ENCODE results near the gene TCEAL8. TPM values are rescaled to one million over a fixed set of nuclear protein-coding genes. Genes with fewer than 3 reads are reported as not detected.

The TCEAL8 gene
- total and polyA plus RNA-seq, 2 of the 8 experiments (the other 6 are each of a cell fraction or from before 2014, with no cell fraction given): 47.2 to 82.2 TPM

- TF ChIP-seq, protein P1, sequence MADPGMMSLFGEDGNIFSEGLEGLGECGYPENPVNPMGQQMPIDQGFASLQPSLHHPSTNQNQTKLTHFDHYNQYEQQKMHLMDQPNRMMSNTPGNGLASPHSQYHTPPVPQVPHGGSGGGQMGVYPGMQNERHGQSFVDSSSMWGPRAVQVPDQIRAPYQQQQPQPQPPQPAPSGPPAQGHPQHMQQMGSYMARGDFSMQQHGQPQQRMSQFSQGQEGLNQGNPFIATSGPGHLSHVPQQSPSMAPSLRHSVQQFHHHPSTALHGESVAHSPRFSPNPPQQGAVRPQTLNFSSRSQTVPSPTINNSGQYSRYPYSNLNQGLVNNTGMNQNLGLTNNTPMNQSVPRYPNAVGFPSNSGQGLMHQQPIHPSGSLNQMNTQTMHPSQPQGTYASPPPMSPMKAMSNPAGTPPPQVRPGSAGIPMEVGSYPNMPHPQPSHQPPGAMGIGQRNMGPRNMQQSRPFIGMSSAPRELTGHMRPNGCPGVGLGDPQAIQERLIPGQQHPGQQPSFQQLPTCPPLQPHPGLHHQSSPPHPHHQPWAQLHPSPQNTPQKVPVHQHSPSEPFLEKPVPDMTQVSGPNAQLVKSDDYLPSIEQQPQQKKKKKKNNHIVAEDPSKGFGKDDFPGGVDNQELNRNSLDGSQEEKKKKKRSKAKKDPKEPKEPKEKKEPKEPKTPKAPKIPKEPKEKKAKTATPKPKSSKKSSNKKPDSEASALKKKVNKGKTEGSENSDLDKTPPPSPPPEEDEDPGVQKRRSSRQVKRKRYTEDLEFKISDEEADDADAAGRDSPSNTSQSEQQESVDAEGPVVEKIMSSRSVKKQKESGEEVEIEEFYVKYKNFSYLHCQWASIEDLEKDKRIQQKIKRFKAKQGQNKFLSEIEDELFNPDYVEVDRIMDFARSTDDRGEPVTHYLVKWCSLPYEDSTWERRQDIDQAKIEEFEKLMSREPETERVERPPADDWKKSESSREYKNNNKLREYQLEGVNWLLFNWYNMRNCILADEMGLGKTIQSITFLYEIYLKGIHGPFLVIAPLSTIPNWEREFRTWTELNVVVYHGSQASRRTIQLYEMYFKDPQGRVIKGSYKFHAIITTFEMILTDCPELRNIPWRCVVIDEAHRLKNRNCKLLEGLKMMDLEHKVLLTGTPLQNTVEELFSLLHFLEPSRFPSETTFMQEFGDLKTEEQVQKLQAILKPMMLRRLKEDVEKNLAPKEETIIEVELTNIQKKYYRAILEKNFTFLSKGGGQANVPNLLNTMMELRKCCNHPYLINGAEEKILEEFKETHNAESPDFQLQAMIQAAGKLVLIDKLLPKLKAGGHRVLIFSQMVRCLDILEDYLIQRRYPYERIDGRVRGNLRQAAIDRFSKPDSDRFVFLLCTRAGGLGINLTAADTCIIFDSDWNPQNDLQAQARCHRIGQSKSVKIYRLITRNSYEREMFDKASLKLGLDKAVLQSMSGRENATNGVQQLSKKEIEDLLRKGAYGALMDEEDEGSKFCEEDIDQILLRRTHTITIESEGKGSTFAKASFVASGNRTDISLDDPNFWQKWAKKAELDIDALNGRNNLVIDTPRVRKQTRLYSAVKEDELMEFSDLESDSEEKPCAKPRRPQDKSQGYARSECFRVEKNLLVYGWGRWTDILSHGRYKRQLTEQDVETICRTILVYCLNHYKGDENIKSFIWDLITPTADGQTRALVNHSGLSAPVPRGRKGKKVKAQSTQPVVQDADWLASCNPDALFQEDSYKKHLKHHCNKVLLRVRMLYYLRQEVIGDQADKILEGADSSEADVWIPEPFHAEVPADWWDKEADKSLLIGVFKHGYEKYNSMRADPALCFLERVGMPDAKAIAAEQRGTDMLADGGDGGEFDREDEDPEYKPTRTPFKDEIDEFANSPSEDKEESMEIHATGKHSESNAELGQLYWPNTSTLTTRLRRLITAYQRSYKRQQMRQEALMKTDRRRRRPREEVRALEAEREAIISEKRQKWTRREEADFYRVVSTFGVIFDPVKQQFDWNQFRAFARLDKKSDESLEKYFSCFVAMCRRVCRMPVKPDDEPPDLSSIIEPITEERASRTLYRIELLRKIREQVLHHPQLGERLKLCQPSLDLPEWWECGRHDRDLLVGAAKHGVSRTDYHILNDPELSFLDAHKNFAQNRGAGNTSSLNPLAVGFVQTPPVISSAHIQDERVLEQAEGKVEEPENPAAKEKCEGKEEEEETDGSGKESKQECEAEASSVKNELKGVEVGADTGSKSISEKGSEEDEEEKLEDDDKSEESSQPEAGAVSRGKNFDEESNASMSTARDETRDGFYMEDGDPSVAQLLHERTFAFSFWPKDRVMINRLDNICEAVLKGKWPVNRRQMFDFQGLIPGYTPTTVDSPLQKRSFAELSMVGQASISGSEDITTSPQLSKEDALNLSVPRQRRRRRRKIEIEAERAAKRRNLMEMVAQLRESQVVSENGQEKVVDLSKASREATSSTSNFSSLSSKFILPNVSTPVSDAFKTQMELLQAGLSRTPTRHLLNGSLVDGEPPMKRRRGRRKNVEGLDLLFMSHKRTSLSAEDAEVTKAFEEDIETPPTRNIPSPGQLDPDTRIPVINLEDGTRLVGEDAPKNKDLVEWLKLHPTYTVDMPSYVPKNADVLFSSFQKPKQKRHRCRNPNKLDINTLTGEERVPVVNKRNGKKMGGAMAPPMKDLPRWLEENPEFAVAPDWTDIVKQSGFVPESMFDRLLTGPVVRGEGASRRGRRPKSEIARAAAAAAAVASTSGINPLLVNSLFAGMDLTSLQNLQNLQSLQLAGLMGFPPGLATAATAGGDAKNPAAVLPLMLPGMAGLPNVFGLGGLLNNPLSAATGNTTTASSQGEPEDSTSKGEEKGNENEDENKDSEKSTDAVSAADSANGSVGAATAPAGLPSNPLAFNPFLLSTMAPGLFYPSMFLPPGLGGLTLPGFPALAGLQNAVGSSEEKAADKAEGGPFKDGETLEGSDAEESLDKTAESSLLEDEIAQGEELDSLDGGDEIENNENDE (IDR thresholded peaks at IDR 0.05; ENCODE audit: insufficient replicate concordance, low read length): no peak
- TF ChIP-seq HDAC6 (IDR thresholded peaks at IDR 0.05; ENCODE audit: low read depth, low read length): no peak
- TF ChIP-seq RAD21 (IDR thresholded peaks at IDR 0.05 in 1 of 2, conservative IDR thresholded peaks at IDR 0.05 in 1 of 2; ENCODE audit: low read depth in 2 of 2, low read length in 2 of 2): peak; percentile 51 to 59
- no peak for TF ChIP-seq GTF2F1 (IDR thresholded peaks at IDR 0.05; ENCODE audit: borderline replicate concordance, low read depth, low read length)
- no peak for TF ChIP-seq HDAC2 (IDR thresholded peaks at IDR 0.05; ENCODE audit: borderline replicate concordance in 1 of 2, low read depth in 2 of 2, low read length in 2 of 2)
- no peak for TF ChIP-seq RXRA (IDR thresholded peaks at IDR 0.05; ENCODE audit: insufficient read depth, low read depth, low read length)
Observed at GRCh38 chrX:103211012-103211715, 43.8 kb downstream of the TCEAL8 start (continued).

Data from H1 (cell line).